ENCODE results near the gene C8G.
A peak's percentile ranks its signal among the peaks of the same experiment; 100 is the strongest.

Gene C8G

DNA sequence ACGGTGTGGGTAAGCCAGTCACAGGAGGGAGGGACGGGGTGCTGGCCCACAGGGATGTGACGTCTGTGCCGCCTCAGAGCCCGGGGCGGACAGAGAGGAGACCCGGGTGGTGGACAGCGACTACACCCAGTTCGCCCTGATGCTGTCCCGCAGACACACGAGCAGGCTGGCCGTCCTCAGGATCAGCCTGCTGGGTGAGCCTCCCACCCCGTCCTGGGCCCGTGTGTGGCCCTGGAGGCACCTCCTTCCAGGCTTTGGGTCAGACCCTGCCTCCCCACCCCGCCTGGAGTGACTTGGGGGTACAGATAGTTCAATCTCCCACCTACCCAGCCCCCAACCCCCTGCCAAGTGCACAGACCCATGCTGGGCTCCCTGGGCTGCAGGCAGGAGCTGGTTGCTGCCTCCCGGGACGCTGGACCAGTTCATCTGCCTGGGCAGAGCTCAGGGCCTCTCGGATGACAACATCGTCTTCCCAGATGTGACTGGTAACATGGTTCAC lies 8.8 kb downstream of the C8G start:
- DNase-seq (ENCODE audit: low spot score), result no peak

DNA sequence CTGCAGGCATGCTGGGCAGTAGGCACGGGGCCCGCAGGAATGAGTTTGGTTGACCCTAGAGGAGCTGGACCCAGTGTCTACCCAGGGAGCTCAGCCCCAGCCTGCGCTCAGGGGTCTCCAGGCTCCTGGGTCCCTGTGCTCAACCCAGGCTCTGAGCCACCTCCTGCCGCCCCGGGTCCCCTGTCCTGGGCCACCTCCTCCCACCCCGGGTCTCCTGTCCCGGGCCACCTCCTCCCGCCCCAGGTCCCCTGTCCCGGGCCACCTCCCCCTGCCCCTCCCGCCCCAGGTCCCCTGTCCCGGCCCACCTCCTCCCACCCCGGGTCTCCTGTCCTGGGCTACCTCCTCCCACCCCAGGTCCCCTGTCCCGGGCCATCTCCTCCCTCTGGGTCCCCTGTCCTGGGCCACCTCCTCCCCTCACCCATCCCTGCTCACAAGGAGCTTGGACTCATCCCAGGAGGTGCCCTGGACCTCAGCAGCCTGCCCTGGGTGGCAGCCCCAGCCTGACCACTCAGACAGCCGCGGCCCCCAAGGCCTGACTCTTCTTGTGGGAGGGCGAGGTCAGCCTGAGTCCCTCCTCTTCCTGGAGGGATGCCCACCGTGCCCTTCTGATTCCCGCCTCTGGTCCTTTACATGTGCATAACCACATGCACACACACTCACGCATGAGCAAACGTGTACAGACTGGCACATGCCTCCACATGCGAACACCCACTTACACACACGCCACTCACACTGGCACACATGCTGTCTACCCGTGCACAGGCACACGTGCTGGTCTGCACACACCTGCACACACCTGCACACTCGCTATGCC lies 9.4 kb downstream of the C8G start:
- DNase-seq (ENCODE audit: low spot score), result no peak

DNA sequence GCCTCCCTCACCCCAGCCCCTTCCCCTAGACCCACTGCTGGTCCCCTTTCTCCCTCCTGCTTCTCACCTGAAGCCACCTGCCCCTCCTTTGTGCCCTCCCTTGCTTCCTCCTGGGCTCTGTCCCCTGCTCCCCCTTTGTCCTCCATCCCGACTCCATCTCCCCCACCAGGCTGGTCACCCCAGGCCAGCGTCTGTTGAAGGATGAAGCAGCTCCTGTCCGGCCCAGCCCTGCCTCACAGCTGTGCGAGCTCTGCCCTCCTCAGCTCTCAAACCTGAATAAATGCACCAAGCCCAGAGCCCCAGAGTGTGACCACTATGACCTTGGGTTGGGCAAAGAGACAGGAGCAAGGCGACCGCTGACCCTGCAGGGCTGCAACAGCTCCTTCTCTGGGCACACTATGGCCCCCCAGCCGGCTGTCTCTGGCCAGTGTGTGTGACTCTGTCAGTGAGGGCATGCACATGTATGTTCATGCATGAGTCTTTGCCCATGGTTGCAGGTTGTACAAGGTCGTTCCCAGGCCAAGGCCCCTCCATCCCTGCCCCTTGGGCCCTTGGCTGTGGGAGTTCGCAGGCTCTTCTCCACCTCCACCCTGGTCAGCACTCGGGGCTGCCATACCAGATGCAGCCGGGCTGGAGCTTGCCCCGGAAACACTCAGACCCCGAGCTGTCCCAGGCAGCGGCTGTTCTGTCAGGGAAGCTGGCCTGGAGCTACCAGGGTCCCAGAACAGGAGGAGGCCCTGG lies 10.3 kb downstream of the C8G start:
- DNase-seq (ENCODE audit: low spot score), result no peak

DNA sequence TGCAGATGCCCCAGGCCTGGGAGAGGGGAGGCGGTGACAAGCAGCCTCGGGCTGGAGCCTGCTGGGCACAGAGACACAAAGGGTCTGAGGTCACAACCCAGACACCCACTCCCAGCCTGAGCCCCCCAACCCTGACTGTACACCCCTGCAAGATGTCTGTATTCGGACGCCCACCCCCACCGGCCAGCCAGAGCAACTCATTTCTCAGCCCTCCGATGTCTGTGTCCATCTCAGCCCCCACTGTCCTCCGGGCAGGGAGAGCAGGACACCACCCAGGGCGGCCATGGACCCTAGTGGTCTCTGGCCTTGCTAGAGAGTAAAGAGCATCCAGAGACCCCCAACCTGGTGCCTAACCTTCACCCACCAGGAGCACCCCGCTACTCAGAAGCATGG lies 10.9 kb downstream of the C8G start:
- DNase-seq (ENCODE audit: low spot score), result no peak

DNA sequence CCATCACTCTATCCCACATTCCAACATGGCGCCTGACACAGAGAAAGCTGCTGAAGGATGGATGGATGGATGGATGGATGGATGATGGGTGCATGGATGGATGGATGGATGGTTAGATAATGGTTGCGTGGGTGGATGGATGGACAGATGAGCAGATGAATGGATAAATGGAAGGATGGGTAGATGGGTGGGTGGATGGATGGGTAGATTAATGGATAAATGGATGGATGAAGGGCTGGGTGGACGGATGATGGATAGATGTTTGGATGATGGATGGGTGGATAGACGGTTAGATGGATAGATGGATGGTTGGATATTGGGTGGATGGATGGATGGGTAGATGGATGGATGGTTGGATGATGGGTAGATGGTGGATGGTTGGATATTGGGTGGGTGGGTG lies 11.6 kb downstream of the C8G start:
- no peak for DNase-seq (ENCODE audit: low spot score)

DNA sequence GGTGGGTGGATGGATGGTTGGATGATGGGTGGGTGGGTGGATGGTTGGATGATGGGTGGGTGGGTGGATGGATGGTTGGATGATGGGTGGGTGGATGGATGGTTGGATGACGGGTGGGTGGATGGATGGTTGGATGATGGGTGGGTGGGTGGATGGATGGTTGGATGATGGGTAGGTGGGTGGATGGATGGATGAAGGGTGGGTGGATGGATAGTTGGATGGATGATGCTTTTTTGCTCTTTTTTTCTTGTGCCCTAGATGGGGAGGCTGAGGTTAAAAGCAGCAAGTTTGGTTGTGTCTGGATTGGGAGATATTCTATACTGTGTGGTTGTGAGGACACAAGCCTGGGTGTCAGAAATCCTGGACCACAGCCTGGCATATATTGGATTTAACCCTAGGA lies 12.4 kb downstream of the C8G start:
- no peak for DNase-seq (ENCODE audit: low spot score)

DNA sequence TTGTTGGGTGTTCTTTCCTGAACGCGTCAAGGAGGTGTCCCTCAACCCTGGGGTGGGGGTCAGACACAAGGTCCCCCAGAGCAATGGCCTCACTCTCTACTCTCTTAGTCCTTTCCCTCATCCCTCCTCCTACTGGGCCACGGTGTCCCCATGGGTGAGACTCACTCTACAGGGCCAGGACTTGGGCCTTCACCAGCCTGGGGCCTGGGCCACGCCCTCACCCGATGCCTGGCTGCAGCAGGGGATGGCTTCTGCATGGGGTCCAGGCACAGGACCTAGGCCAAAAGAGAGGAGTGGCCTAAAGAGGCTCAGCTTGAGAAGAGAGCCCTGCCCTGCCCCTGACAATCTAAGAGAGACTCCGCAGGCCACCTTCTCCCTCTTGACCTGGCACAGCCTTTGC lies 12.9 kb downstream of the C8G start:
- DNase-seq (ENCODE audit: low spot score), result no peak

DNA sequence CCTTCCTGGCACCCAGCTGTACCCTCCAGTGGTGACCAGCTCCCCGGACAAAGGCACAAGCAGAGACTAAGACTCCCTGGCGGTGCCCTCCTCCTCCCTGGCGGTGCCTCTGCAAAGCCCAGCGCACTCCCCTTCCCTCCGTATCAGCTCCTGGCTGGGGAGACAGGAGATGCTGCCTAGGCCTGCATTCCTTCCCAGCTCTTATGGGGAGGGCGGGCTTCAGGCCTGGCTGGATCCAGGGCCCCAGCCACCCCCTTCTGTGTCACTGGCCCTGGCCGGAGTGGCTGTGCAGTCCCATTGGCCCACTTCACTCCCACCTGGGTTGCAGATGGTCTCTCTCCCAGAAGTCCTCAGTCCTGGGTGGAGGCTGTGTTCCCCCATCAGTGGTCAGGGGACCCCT lies 13.4 kb downstream of the C8G start:
- no peak for DNase-seq (ENCODE audit: low spot score)

DNA sequence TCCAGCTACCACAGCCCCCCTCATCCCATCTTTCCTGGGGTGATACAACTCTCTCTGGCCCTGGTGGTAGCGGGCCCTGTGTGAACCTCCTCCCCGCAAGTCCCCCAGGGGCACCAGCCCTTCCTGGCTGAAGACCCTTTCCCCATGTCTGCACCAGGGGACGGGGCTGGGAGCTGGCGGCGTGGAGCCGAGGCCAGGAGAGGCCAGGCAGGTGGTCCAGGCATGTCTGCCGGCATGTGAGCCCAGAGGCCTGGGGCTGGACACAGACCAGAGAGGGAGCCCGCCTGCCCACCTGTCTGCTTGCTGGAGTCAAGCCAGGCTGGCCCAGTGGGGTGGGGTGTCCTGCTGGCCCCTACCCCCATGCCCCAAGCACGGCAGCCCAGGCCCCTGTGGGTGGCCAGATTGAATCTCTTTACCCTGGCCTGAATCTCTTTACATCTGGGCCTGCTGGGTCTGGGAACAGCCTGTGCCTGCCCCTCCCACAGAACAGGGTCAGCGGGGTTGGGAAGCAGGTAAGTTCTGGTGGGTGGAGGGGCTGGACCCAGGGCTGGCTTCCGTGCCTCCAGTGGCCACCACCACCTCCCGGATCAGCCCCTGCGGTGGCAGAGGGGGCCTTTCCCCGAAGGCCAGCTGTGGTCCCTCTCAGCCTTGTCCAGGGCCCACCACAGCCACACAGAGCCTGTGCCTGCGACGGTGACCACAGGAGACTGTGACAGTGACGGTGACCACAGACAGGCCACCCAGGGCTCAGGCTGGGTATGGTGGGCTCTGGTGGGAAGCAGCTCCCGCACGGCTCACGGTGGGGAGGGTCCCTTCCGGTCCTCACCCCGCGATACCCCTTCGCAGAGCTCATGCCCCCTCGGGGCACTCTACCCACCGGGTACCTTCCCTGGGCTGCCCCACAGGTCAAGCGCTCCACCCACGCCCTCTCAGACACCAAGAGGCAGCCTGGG lies 14.1 kb downstream of the C8G start:
- no peak for DNase-seq (ENCODE audit: low spot score)

DNA sequence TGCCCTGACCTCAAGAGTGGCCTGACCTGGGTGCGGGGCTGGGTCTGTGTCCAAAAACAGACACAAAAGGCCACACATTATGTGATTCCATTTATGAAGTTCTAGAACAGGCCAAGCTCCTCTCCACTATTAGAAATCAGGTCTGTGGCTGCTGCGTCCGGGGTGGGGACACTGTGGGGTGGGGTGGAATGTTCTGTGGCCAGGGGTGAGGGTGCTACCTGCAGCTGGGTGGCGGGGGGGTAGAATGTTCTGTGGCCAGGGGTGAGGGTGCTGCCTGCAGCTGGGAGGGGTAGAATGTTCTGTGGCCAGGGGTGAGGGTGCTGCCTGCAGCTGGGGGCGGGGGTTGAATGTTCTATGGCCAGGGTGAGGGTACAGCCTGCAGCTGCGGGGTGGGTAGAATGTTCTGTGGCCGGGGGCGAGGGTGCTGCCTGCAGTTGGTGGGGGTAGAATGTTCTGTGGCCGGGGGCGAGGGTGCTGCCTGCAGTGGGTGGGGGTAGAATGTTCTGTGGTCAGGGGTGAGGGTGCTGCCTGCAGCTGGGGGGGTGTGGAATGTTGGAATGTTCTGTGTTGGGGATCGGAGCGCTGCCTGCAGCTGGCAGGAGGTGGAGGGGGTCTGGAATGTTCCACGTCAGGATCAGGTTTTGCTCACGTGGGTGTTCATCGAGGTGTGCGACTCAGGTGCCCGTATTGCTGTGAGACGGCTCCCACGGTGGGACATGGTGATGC lies 15.3 kb downstream of the C8G start:
- no peak for DNase-seq (ENCODE audit: low spot score)

DNA sequence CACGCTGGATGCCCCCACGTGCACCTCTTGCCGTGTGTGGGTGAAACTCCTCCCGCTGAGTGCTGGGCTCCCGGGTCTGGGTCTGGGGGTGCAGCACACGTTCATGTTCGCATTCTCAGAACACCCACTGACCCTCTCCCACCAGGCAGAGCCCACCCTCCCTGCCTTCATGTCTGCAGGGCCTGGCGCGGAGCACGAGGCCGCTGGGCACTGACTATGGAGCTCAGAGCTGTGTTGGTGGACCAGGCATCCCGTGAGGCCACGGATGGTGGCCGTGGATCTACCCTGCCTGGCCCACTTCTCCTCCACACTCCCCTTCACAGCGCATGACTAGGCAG lies 15.9 kb downstream of the C8G start:
- no peak for DNase-seq (ENCODE audit: low spot score)

DNA sequence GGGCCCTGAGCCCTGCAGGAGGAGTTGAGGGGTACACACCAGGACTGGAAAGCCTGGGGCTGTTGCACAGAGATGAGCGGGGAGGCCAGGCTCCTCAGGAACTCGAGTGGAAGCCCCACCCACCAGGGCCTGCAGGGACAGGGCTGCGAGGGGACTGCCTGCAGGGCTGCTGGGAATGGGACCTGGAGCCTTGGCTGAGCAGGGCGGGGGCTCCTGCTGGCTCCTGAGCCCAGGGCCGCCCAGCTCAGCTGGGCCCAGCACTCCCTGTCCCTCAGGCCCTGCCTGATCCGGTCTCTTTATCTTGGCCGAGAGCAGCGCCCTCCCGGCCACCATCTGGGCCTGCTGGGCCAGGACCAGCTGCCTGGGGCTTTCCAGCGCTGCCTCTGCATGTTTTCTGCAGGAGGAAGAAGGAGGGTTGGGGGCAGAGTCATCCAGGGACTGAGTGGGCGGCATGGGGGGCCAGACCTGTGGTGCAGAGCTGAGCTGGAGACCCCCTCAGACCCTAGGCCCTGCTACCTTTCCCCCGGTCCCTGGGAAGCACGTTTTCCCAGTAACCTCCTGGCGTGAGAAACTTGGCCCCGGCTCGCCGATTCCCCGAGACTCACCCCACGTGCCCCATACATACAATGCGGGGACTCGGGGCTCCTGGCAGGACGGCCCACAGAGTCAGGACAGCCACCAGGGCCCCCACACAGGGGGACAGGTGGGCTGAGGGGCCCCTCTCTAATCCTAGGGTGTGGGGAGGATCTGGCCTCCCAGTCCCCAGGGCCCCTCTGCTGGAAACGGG lies 16.4 kb downstream of the C8G start:
- peak; percentile 61 for DNase-seq (ENCODE audit: low spot score)

DNA sequence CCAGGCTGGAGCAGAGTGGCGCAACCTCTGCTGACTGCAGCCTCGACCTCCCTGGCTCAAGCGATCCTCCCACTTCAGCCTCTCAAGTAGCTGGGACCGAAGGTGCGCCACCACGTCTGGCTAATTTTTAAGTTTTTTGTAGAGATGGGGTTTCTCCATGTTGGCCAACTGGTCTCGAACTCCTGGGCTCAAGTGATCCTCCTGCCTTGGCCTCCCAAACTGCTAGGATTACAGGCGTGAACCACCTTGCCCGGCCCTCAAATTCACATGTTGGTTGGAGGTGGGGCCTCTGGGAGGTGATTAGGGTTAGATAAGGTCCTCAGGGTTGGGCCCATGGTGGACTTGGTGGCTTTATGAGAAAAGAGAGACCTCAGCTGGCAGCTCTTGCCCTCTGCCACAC lies 17.1 kb downstream of the C8G start:
- no peak for DNase-seq (ENCODE audit: low spot score)

DNA sequence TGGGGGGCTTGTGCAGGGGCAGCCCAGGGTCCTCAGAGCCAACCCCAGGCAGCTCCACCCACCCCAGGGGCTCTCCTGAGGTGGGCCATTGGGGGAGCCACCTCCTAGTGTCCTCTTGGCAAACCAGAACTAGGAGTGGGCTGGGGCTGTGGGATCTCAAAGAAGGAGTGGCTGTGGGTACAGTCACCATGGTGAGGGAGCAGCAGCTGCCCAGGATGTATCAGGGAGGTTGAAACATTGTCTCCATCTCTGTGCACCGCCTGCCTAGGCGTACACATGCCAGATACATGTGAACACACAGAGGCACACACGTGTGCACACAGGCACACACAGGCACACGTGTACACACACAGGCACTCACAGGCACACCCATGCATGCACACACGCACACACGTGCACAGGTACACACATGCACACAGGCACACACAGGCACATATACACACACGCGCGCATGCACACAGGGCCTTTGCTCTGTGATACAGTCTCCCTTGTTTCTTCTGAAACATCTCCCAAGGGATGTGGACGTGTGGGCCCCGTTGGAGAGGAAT lies 17.7 kb downstream of the C8G start:
- no peak for DNase-seq (ENCODE audit: low spot score)

DNA sequence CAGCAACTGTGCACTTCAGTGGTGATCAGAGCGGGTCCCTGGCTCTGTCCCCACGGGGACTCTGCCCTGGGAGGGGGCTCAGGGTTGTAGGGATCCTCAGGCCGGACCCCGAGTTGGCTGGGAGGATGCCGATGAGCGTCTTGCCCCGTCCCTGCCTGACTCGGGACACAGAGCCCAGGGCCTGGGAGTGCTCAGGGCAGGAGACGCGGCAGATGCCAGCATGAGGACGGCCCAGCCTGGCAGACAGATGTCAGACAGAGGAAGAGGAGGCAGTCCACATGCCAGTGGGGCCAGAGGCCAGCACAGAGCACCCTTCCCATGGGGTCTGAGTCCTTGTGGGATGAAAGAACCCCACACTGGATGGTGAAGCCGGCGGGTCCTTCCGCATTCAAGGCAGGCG lies 18.3 kb downstream of the C8G start:
- DNase-seq (ENCODE audit: low spot score), result no peak

DNA sequence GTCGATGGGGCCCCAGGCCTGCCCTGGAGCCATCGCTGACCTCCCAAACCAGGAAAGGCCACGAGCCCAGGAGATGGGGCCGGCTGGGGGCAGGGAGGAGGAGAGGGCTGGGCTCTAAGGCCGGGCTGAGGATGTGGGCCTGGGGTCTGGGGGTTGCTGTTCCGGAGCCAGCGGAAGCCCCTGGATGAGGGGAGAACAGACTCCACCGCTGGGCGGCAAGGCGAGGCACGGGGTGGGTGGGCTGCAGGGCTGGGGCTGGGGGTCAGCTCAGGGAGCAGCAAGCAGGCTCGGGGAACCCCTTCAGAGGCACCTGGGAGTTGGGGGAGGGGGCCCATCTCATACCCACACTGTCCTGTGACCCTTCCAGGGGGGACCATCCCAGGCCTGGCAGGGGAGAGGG lies 18.7 kb downstream of the C8G start:
- DNase-seq (ENCODE audit: low spot score), result no peak

DNA sequence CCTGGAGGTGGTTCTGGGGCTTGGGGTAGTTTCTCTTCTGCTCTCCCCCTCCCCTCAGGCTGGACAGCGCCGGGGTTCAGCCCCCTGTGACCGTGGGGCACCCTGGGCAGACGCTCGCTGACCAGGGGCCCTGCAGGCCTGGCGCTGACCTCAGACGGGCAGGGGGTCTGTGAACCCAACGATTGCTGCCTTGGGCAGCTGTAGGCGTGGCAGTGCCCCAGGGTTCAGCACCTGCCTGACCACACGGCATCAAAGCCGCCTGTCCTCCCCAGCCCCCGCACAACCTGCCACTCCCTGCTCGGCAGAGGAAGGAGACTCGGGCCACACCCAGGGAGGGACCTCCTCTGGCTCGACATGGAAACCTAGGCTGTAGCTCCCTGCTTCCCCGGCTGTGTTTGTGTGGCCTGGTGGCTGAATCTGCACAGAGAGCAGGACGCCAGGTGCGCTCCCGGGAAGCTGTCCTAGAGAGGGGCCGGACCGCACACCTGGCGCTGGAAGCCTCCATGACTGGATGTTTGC lies 19.2 kb downstream of the C8G start:
- no peak for DNase-seq (ENCODE audit: low spot score)

DNA sequence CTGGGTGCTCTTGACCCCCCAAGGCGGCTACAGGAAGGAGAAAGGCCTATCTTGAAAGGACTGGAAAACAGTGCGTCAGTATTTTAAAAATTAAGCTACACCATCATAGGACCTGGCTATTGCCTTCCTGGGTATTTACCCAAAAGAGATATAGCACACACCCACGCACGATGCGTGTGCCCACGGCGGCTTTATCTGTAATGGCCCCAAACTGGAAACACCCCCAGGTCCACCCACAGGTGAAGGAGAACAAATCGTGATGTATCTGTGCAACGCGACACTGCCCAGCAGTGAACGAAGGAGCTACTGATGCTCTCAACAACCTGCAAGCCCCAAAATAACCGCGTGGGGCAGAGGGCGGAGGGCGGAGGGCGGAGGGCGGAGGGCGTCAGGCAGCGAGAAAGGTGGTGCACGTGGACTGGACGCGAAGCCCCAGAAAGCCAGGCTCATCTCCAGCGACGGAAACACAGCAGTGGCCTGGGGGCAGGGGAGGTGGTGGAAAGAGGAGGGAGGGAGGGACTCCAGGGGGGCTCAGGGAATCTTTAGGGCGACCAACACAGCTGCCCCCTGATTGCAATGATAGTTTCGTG lies 19.9 kb downstream of the C8G start:
- no peak for DNase-seq (ENCODE audit: low spot score)

DNA sequence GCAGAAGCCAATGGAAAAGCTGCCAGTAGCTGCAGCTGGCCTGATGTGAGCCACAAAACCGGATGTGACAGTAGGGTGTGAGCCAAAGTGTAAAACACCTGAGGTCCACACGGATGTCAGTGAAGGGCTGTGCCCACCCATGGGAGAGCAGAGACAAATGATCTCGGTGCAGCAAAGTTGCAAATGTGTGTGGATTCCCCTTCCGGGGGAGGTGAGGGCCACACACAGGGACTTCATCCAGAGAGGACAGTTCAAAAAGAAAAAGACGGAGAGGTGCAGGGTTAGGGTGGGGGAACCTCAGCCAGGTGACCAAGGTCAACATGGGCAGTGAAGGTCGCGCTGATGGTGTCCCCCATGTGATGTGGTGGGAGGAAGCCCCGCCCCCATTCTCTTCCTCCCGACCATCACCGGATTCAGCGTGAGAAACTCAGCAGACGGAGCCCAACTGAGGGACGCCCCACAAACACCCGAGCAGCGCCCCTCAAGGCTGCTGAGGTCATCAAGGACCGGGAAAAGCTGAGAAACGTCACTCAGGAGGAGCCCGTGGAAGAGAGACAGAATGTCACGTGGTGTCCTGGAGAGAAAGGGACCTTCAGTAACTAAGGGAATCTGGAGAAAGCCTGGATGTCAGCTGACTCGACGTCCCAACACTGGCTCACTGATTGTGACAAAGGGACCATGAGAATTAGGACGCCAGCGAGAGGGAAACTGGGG lies 20.9 kb downstream of the C8G start:
- no peak for DNase-seq (ENCODE audit: low spot score)
